ENCODE results near the gene SCFD1.
"Not testable (repeated sequence)": the region's sequence is repeated elsewhere in the genome, so short reads cannot be mapped to it uniquely, and the experiment has no call there.

The SCFD1 gene

GRCh38 chr14:30610787-30611343, 11.3 kb upstream of the SCFD1 start:
- H3K4me3 ChIP-seq (ENCODE audit: low read depth, low read length): no peak overlapping the region
- TF ChIP-seq CTCF (IDR thresholded peaks at IDR 0.05; ENCODE audit: low read depth, low read length): no peak

GRCh38 chr14:30614155-30614554, 8.0 kb upstream of the SCFD1 start:
- no peak for TF ChIP-seq CTCF (IDR thresholded peaks at IDR 0.05; ENCODE audit: low read depth, low read length)
- no peak overlapping the region for H3K4me3 ChIP-seq (ENCODE audit: low read depth, low read length)

GRCh38 chr14:30620178-30620577, 1.9 kb upstream of the SCFD1 start:
- no peak for TF ChIP-seq CTCF (IDR thresholded peaks at IDR 0.05; ENCODE audit: low read depth, low read length)
- no peak overlapping the region for H3K4me3 ChIP-seq (ENCODE audit: low read depth, low read length)

- H3K4me3 ChIP-seq (ENCODE audit: low read depth, low read length): peak overlapping the region; percentile 98
- TF ChIP-seq CTCF (IDR thresholded peaks at IDR 0.05; ENCODE audit: low read depth, low read length): no peak
Observed at GRCh38 chr14:30621354-30621939, 672 bp upstream of the SCFD1 start.

GRCh38 chr14:30623412-30624131, 1.5 kb downstream of the SCFD1 start:
- TF ChIP-seq CTCF (IDR thresholded peaks at IDR 0.05; ENCODE audit: low read depth, low read length): no peak
- H3K4me3 ChIP-seq (ENCODE audit: low read depth, low read length): peak overlapping the region; percentile 98

- no peak for TF ChIP-seq CTCF (IDR thresholded peaks at IDR 0.05; ENCODE audit: low read depth, low read length)
- H3K4me3 ChIP-seq (ENCODE audit: low read depth, low read length): peak overlapping the region; percentile 98; the same call in 1 of the 2 replicates
Observed at GRCh38 chr14:30624132-30624423, 2.0 kb downstream of the SCFD1 start.

GRCh38 chr14:30625533-30625932, 3.4 kb downstream of the SCFD1 start:
- H3K4me3 ChIP-seq (ENCODE audit: low read depth, low read length): no peak overlapping the region
- TF ChIP-seq CTCF (IDR thresholded peaks at IDR 0.05; ENCODE audit: low read depth, low read length): no peak

- H3K4me3 ChIP-seq (ENCODE audit: low read depth, low read length): not testable (repeated sequence)
Observed at GRCh38 chr14:30629432-30629831, 7.3 kb downstream of the SCFD1 start.
